Activated CD4-positive, alpha-beta T cell treated with anti-CD3 and anti-CD28 coated beads, Interleukin-2, amount 50 U/mL, for 1 hour (primary cell): ENCODE measurements around the gene SNX25.
"Not testable (repeated sequence)": the region's sequence is repeated elsewhere in the genome, so short reads cannot be mapped to it uniquely, and the experiment has no call there.

ENCODE experiments used
- DNase-seq: peaks from one replicate; pipeline ENCODE4 v3.0.0-alpha.2; 2020

The SNX25 gene

GRCh38 chr4:185205073-185205472 lies 4.3 kb upstream of the SNX25 start:
- not testable (repeated sequence) for DNase-seq

- DNase-seq: no peak
Measured at GRCh38 chr4:185205697-185206342, 3.6 kb upstream of the SNX25 start.

- DNase-seq: no peak
Measured at GRCh38 chr4:185207466-185207865, 1.9 kb upstream of the SNX25 start.

GRCh38 chr4:185209852-185210101 lies 379 bp downstream of the SNX25 start:
- not testable (repeated sequence) for DNase-seq

GRCh38 chr4:185210102-185210981 lies 944 bp downstream of the SNX25 start:
- peak; percentile 42 for DNase-seq

GRCh38 chr4:185211035-185211434 lies 1.6 kb downstream of the SNX25 start:
- DNase-seq: no peak

GRCh38 chr4:185211641-185212040 lies 2.2 kb downstream of the SNX25 start:
- no peak for DNase-seq

GRCh38 chr4:185212581-185212980 lies 3.2 kb downstream of the SNX25 start:
- DNase-seq: no peak

GRCh38 chr4:185213877-185214276 lies 4.5 kb downstream of the SNX25 start:
- no peak for DNase-seq

- DNase-seq: no peak
Measured at GRCh38 chr4:185215261-185215660, 5.9 kb downstream of the SNX25 start.

- DNase-seq: no peak
Measured at GRCh38 chr4:185217408-185217975, 8.1 kb downstream of the SNX25 start.

GRCh38 chr4:185218312-185218711 lies 8.9 kb downstream of the SNX25 start:
- no peak for DNase-seq

- DNase-seq: no peak
Measured at GRCh38 chr4:185219551-185220344, 10.3 kb downstream of the SNX25 start.

GRCh38 chr4:185221491-185221890 lies 12.1 kb downstream of the SNX25 start:
- DNase-seq: no peak

GRCh38 chr4:185221912-185222311 lies 12.5 kb downstream of the SNX25 start:
- no peak for DNase-seq

GRCh38 chr4:185222598-185222997 lies 13.2 kb downstream of the SNX25 start:
- DNase-seq: no peak

- DNase-seq: no peak
Measured at GRCh38 chr4:185224597-185224996, 15.2 kb downstream of the SNX25 start.

- DNase-seq: no peak
Measured at GRCh38 chr4:185225940-185226339, 16.5 kb downstream of the SNX25 start.

- DNase-seq: no peak
Measured at GRCh38 chr4:185227131-185227551, 17.7 kb downstream of the SNX25 start.

- no peak for DNase-seq
Measured at GRCh38 chr4:185227713-185228278, 18.4 kb downstream of the SNX25 start.

GRCh38 chr4:185229021-185229818 lies 19.8 kb downstream of the SNX25 start:
- no peak for DNase-seq

- DNase-seq: no peak
Measured at GRCh38 chr4:185232370-185232769, 23.0 kb downstream of the SNX25 start.
